ENCODE results near the gene CACFD1.

- TF ChIP-seq CTCF (IDR thresholded peaks at IDR 0.05) (no peak), POLR2AphosphoS5 (IDR thresholded peaks at IDR 0.05) (no peak)
Observed at GRCh38 chr9:133471551-133472276, 11.9 kb downstream of the CACFD1 start.
